GM23248 (cell line): ENCODE data around the gene MGST2.

Source experiments
- EZH2 ChIP-seq: fragments of 200-600 bp; sonication (generic); IDR thresholded peaks from 2 replicates; pipeline ENCODE4 v1.6.1; 2018; ENCODE audit warnings: antibody characterized with exemption, mild to moderate bottlenecking; ENCODE audit not compliant: insufficient read depth, poor library complexity, severe bottlenecking
- EZH2phosphoT487 ChIP-seq: fragments of 200-600 bp; sonication (generic); IDR thresholded peaks from 2 replicates; pipeline ENCODE4 v1.6.1; 2018; ENCODE audit warnings: antibody characterized with exemption, moderate library complexity, mild to moderate bottlenecking, low read depth; ENCODE audit not compliant: insufficient read depth

GRCh38 chr4:139711461-139711860 lies 45.8 kb downstream of the MGST2 start:
- no peak for TF ChIP-seq EZH2
- no peak for TF ChIP-seq EZH2phosphoT487
